HepG2 (cell line): ENCODE results near the gene HORMAD2. TPM values are rescaled to one million over a fixed set of nuclear protein-coding genes. Genes with fewer than 3 reads are reported as not detected.

Experiments
- ATAC-seq: fragments of 200-7000 bp; cut with Tn5 transposase; 3 replicates; pipeline ENCODE4 v1.9.1; 2020; ENCODE audit warnings: mild to moderate bottlenecking, moderate library complexity
- BruUV-seq: library from RNA; stranded (reverse); fragments of 400-500 nt; replicated peaks from 2 replicates; lab custom pipeline; 2021; lab: Mats Ljungman, UMichigan
- CTCF ChIA-PET: fragments of 300-600 bp; formaldehyde crosslinking; extraction: SDS; loops from one replicate; lab custom pipeline; 2021; ENCODE audit warnings: low total read pairs, inconsistent platforms, low intra/inter-chr PET ratio; lab: Yijun Ruan, JAX
- POLR2A ChIA-PET: fragments of 350-600 bp; sonication (Branson Sonifier 250); formaldehyde crosslinking; loops from one replicate; lab custom pipeline; 2020; ENCODE audit warnings: antibody characterized with exemption, inconsistent platforms; lab: Yijun Ruan, JAX
- DNase-seq: peaks from one replicate; pipeline ENCODE4 v3.0.0-alpha.2; 2015; ENCODE audit warnings: low spot score
- FAIRE-seq: peaks from 3 replicates; lab custom pipeline; 2011; peaks lifted over from hg19 to GRCh38; lab: Jason Lieb, UNC
- H2AFZ ChIP-seq: one replicate; pipeline ENCODE4 v1.6.1; 2011; ENCODE audit warnings: low read length, inconsistent platforms
- H3K27ac ChIP-seq: fragments of 300-600 bp; 3 replicates; pipeline ENCODE4 v1.8.0; 2011; ENCODE audit warnings: mixed run types, mild to moderate bottlenecking, mixed read lengths, low read length, inconsistent platforms; ENCODE audit not compliant: insufficient read depth; ENCODE audit errors: extremely low read length
- H3K27me3 ChIP-seq, 2 experiments: fragments of 200-600 bp in 1 of 2; 2 replicates in 1 of 2; 3 replicates in 1 of 2; pipeline versions ENCODE4 v1.6.0 to v1.8.0; 2011; ENCODE audit warnings: low read length in 2 of 2, mild to moderate bottlenecking in 2 of 2, moderate library complexity in 2 of 2, inconsistent platforms in 1 of 2; ENCODE audit not compliant: insufficient read depth in 2 of 2, control insufficient read depth in 1 of 2
- H3K36me3 ChIP-seq, 2 experiments: fragments of 200-600 bp in 1 of 2; replicated peaks in 1 of 2; 2 replicates in 1 of 2; 3 replicates in 1 of 2; pipeline versions ENCODE4 v1.5.1 to v1.8.0; 2011; ENCODE audit warnings: low read length in 2 of 2, inconsistent platforms in 1 of 2; ENCODE audit not compliant: insufficient read depth in 2 of 2, control insufficient read depth in 1 of 2
- H3K4me1 ChIP-seq: 2 replicates; pipeline ENCODE4 v1.5.1; 2012; ENCODE audit warnings: low read length, inconsistent platforms; ENCODE audit not compliant: insufficient read depth
- H3K4me2 ChIP-seq: 2 replicates; pipeline ENCODE4 v1.6.0; 2011; ENCODE audit warnings: low read depth, low read length, inconsistent platforms
- H3K4me3 ChIP-seq, 3 experiments: fragments of 200-600 bp in 1 of 3; sonication (generic), shearing (Covaris generic) in 1 of 3; replicated peaks in 1 of 3; 2 replicates each; pipeline ENCODE4 v1.5.1; 2011 to 2016; ENCODE audit warnings: low read length in 3 of 3, inconsistent platforms in 2 of 3, low read depth in 2 of 3, mild to moderate bottlenecking in 2 of 3, control low read depth in 1 of 3, mixed read lengths in 1 of 3; ENCODE audit not compliant: insufficient read depth in 1 of 3
- H3K79me2 ChIP-seq: one replicate; pipeline ENCODE4 v1.6.1; 2011; ENCODE audit warnings: low read length, inconsistent platforms; ENCODE audit not compliant: insufficient read depth
- H3K9ac ChIP-seq: 2 replicates; pipeline ENCODE4 v1.6.0; 2011; ENCODE audit warnings: mild to moderate bottlenecking, low read depth, low read length, inconsistent platforms; ENCODE audit not compliant: insufficient read depth
- H3K9me3 ChIP-seq: 2 replicates; pipeline ENCODE4 v1.5.1; 2012; ENCODE audit warnings: mild to moderate bottlenecking, low read length
- H4K20me1 ChIP-seq: 2 replicates; pipeline ENCODE4 v1.6.0; 2011; ENCODE audit warnings: inconsistent platforms, mild to moderate bottlenecking, low read length, moderate library complexity; ENCODE audit not compliant: insufficient read depth
- ATF4 ChIP-seq, 2 experiments: fragments of 450-650 bp in 1 of 2; sonication (generic) in 1 of 2; formaldehyde crosslinking; IDR thresholded peaks; 2 replicates each; pipeline versions ENCODE4 v1.5.0 to v1.8.0; 2020 to 2022; ENCODE audit warnings: mild to moderate bottlenecking in 1 of 2, missing genetic modification reagents in 1 of 2
- BORCS8-MEF2B ChIP-seq: sonication (generic); formaldehyde crosslinking; IDR thresholded peaks from 2 replicates; pipeline ENCODE4 v1.8.0; 2022; ENCODE audit warnings: mild to moderate bottlenecking, missing genetic modification reagents
- SMC3 ChIP-seq: IDR thresholded peaks from 2 replicates; pipeline ENCODE4 v1.6.1; 2011; ENCODE audit warnings: low read length, improper control_type of control experiment
- WGBS: methylation state at CpG from one replicate; pipeline ENCODE4 v1.1.6; 2017; ENCODE audit warnings: low lambda C conversion rate; 5-methylcytosine and 5-hydroxymethylcytosine counted together
- in situ Hi-C: cut with HindIII; loops from 2 replicates; pipeline ENCODE4 v1.10.0; 2017; ENCODE audit warnings: low pct_unique_long_range_greater_than_20kb; ENCODE audit not compliant: extremely low pct_ligation_motif_present
- intact Hi-C: fragments of 100-400 bp; cut with micrococcal nuclease; formaldehyde crosslinking; loops from one replicate; pipeline ENCODE4 v1.10.0; 2022; ENCODE audit not compliant: unreplicated experiment
- polyA plus RNA-seq, 8 experiments: library from polyadenylated mRNA; depleted of rRNA in 3 of 8; stranded (reverse) in 7 of 8; unstranded in 1 of 8; fragments of >200 nt; fragmentation: Illumina TruSeq in 4 of 8; extraction: Trizol in 4 of 8; gene quantifications; 2 replicates each; pipeline versions ENCODE4 v1.2.1 to v1.2.3, GENCODE V29; 2011 to 2016; ENCODE audit warnings: low read depth in 4 of 8, missing spikeins in 1 of 8, mixed read lengths in 1 of 8; ENCODE audit not compliant: insufficient read depth in 1 of 8
- total RNA-seq, 5 experiments: library from RNA; depleted of rRNA; stranded (reverse); fragments of >200 nt; fragmentation: Illumina TruSeq; extraction: Trizol; gene quantifications; 2 replicates each; pipeline ENCODE4 v1.2.3, GENCODE V29; 2016; ENCODE audit warnings: low read depth in 1 of 5
- TF ChIP-seq, protein P1 (sequence below): sonication (generic); formaldehyde crosslinking; IDR thresholded peaks from 2 replicates; pipeline ENCODE4 v1.4.0; 2020; ENCODE audit warnings: mild to moderate bottlenecking, missing genetic modification reagents
- TF ChIP-seq, protein P2 (sequence below): sonication (generic); formaldehyde crosslinking; IDR thresholded peaks from 2 replicates; pipeline ENCODE4 v1.5.1; 2020; ENCODE audit warnings: mild to moderate bottlenecking, missing genetic modification reagents, moderate library complexity
- TF ChIP-seq, protein P3 (sequence below): sonication (generic); formaldehyde crosslinking; IDR thresholded peaks from 2 replicates; pipeline ENCODE4 v1.5.1; 2020; ENCODE audit warnings: mild to moderate bottlenecking, missing genetic modification reagents

HORMAD2 gene
- total and polyA plus RNA-seq, 2 of the 13 experiments (the other 11 are each of a cell fraction or from before 2014, with no cell fraction given): not detected

GRCh38 chr22:30057375-30057774, 22.9 kb upstream of the HORMAD2 start:
- POLR2A ChIA-PET: no interaction called here
- FAIRE-seq (no peak), DNase-seq (no peak)
- TF ChIP-seq, protein P1, sequence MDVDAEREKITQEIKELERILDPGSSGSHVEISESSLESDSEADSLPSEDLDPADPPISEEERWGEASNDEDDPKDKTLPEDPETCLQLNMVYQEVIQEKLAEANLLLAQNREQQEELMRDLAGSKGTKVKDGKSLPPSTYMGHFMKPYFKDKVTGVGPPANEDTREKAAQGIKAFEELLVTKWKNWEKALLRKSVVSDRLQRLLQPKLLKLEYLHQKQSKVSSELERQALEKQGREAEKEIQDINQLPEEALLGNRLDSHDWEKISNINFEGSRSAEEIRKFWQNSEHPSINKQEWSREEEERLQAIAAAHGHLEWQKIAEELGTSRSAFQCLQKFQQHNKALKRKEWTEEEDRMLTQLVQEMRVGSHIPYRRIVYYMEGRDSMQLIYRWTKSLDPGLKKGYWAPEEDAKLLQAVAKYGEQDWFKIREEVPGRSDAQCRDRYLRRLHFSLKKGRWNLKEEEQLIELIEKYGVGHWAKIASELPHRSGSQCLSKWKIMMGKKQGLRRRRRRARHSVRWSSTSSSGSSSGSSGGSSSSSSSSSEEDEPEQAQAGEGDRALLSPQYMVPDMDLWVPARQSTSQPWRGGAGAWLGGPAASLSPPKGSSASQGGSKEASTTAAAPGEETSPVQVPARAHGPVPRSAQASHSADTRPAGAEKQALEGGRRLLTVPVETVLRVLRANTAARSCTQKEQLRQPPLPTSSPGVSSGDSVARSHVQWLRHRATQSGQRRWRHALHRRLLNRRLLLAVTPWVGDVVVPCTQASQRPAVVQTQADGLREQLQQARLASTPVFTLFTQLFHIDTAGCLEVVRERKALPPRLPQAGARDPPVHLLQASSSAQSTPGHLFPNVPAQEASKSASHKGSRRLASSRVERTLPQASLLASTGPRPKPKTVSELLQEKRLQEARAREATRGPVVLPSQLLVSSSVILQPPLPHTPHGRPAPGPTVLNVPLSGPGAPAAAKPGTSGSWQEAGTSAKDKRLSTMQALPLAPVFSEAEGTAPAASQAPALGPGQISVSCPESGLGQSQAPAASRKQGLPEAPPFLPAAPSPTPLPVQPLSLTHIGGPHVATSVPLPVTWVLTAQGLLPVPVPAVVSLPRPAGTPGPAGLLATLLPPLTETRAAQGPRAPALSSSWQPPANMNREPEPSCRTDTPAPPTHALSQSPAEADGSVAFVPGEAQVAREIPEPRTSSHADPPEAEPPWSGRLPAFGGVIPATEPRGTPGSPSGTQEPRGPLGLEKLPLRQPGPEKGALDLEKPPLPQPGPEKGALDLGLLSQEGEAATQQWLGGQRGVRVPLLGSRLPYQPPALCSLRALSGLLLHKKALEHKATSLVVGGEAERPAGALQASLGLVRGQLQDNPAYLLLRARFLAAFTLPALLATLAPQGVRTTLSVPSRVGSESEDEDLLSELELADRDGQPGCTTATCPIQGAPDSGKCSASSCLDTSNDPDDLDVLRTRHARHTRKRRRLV: no peak
- TF ChIP-seq ATF4 (CRISPR knock-in tag; IDR thresholded peaks at IDR 0.05): no peak
- TF ChIP-seq, protein P2, sequence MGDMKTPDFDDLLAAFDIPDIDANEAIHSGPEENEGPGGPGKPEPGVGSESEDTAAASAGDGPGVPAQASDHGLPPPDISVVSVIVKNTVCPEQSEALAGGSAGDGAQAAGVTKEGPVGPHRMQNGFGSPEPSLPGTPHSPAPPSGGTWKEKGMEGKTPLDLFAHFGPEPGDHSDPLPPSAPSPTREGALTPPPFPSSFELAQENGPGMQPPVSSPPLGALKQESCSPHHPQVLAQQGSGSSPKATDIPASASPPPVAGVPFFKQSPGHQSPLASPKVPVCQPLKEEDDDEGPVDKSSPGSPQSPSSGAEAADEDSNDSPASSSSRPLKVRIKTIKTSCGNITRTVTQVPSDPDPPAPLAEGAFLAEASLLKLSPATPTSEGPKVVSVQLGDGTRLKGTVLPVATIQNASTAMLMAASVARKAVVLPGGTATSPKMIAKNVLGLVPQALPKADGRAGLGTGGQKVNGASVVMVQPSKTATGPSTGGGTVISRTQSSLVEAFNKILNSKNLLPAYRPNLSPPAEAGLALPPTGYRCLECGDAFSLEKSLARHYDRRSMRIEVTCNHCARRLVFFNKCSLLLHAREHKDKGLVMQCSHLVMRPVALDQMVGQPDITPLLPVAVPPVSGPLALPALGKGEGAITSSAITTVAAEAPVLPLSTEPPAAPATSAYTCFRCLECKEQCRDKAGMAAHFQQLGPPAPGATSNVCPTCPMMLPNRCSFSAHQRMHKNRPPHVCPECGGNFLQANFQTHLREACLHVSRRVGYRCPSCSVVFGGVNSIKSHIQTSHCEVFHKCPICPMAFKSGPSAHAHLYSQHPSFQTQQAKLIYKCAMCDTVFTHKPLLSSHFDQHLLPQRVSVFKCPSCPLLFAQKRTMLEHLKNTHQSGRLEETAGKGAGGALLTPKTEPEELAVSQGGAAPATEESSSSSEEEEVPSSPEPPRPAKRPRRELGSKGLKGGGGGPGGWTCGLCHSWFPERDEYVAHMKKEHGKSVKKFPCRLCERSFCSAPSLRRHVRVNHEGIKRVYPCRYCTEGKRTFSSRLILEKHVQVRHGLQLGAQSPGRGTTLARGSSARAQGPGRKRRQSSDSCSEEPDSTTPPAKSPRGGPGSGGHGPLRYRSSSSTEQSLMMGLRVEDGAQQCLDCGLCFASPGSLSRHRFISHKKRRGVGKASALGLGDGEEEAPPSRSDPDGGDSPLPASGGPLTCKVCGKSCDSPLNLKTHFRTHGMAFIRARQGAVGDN (CRISPR knock-in tag): no peak
- no peak for TF ChIP-seq BORCS8-MEF2B (CRISPR knock-in tag)
- no peak for TF ChIP-seq SMC3
- TF ChIP-seq, protein P3, sequence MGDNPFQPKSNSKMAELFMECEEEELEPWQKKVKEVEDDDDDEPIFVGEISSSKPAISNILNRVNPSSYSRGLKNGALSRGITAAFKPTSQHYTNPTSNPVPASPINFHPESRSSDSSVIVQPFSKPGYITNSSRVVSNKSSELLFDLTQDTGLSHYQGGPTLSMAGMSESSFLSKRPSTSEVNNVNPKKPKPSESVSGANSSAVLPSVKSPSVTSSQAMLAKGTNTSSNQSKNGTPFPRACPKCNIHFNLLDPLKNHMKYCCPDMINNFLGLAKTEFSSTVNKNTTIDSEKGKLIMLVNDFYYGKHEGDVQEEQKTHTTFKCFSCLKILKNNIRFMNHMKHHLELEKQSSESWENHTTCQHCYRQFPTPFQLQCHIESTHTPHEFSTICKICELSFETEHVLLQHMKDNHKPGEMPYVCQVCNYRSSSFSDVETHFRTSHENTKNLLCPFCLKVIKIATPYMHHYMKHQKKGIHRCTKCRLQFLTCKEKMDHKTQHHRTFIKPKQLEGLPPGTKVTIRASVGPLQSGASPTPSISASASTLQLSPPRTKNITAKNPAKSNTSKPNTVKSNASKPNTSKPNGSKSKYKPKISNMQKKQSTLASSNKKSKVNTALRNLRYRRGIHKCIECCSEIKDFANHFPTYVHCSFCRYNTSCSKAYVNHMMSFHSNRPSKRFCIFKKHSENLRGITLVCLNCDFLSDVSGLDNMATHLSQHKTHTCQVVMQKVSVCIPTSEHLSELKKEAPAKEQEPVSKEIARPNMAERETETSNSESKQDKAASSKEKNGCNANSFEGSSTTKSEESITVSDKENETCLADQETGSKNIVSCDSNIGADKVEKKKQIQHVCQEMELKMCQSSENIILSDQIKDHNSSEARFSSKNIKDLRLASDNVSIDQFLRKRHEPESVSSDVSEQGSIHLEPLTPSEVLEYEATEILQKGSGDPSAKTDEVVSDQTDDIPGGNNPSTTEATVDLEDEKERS (CRISPR knock-in tag): no peak

More at GRCh38 chr22:30057375-30057774, 22.9 kb upstream of the HORMAD2 start:
- H3K27me3 ChIP-seq: no peaks in the 10 kb centered on the region
- no peak for ATAC-seq
- H3K9ac ChIP-seq: no peak overlapping the region
- H3K79me2 ChIP-seq: no peaks in the 10 kb centered on the region
- H3K4me2 ChIP-seq: no peak overlapping the region
- 83% methylated on average over 1 of the region's 1 CpG for WGBS
- H4K20me1 ChIP-seq: no peaks in the 10 kb centered on the region
- CTCF ChIA-PET: no interaction called here
- no TSS peak for BruUV-seq
- H2AFZ ChIP-seq: no peak overlapping the region
- H3K4me3 ChIP-seq: no peak overlapping the region
- intact Hi-C loops (no loop called here), in situ Hi-C loops (no loop called here)
- H3K4me1 ChIP-seq: peaks cover 50% of the 10 kb centered on the region
- H3K27ac ChIP-seq: no peak overlapping the region
- H3K36me3 ChIP-seq: no peaks in the 10 kb centered on the region
- no peaks in the 10 kb centered on the region for H3K9me3 ChIP-seq
